Natural killer cell (primary cell): ENCODE data around the gene SATL1. TPM values are rescaled to one million over a fixed set of nuclear protein-coding genes. Genes with fewer than 3 reads are reported as not detected.
A peak's percentile ranks its signal among the peaks of the same experiment; 100 is the strongest.
"Not testable (repeated sequence)": the region's sequence is repeated elsewhere in the genome, so short reads cannot be mapped to it uniquely, and the experiment has no call there.

Source experiments
- ATAC-seq, 3 donors: fragments of 150-1000 bp in 2 of 3; fragments of 200-7000 bp in 1 of 3; cut with Tn5 transposase; 1 replicate in 1 of 3; 2 replicates in 2 of 3; pipeline ENCODE4 v1.10.0; 2021; ENCODE audit warnings: mild to moderate bottlenecking in 2 of 3, moderate library complexity in 2 of 3
- DNase-seq, 2 donors: peaks; one replicate each; pipeline versions ENCODE4 v3.0.0 to v3.0.0-alpha.2; 2013 to 2021; ENCODE audit warnings: mixed read lengths in 1 of 2
- H3K27ac ChIP-seq: one replicate; pipeline ENCODE4 v1.5.1; 2013; ENCODE audit warnings: mild to moderate bottlenecking, low read length
- H3K27me3 ChIP-seq: one replicate; pipeline ENCODE4 v1.6.1; 2013; ENCODE audit warnings: low read length; ENCODE audit not compliant: control insufficient read depth, insufficient read depth
- H3K36me3 ChIP-seq: one replicate; pipeline ENCODE4 v1.6.1; 2013; ENCODE audit warnings: low read length; ENCODE audit not compliant: control insufficient read depth, insufficient read depth
- H3K4me1 ChIP-seq: one replicate; pipeline ENCODE4 v1.6.1; 2013; ENCODE audit warnings: low read length; ENCODE audit not compliant: control insufficient read depth, insufficient read depth
- H3K4me3 ChIP-seq: one replicate; pipeline ENCODE4 v1.5.1; 2013; ENCODE audit warnings: low read length
- H3K9me3 ChIP-seq: one replicate; pipeline ENCODE4 v1.6.1; 2013; ENCODE audit warnings: low read length; ENCODE audit not compliant: control insufficient read depth, insufficient read depth
- H3K27ac Mint-ChIP-seq, 2 donors: one replicate each; pipeline ENCODE4 v1.8.0; 2022; ENCODE audit warnings: mild to moderate bottlenecking in 2 of 2, mixed read lengths in 2 of 2, moderate library complexity in 1 of 2
- H3K27me3 Mint-ChIP-seq, 2 donors: one replicate each; pipeline ENCODE4 v1.8.0; 2022; ENCODE audit warnings: low read depth in 2 of 2, mixed read lengths in 2 of 2
- H3K36me3 Mint-ChIP-seq: one replicate; pipeline ENCODE4 v1.8.0; 2022; ENCODE audit warnings: mixed read lengths
- H3K4me1 Mint-ChIP-seq, 2 donors: one replicate each; pipeline ENCODE4 v1.8.0; 2022; ENCODE audit warnings: mixed read lengths in 2 of 2
- H3K4me3 Mint-ChIP-seq: one replicate; pipeline ENCODE4 v1.8.0; 2022; ENCODE audit warnings: mild to moderate bottlenecking, moderate library complexity, mixed read lengths
- H3K9me3 Mint-ChIP-seq, 2 donors: one replicate each; pipeline ENCODE4 v1.8.0; 2022; ENCODE audit warnings: mixed read lengths in 2 of 2
- WGBS: methylation state at CpG from one replicate; pipeline ENCODE4 v1.1.7; 2013; ENCODE audit warnings: missing lambda C conversion rate; ENCODE audit not compliant: insufficient coverage; 5-methylcytosine and 5-hydroxymethylcytosine counted together
- intact Hi-C: fragments of 100-400 bp; cut with micrococcal nuclease; formaldehyde crosslinking; loops from one replicate; pipeline ENCODE4 v1.14.2; 2022
- total RNA-seq, 4 donors: library from RNA; stranded (reverse); fragments of 120-200 nt in 1 of 4; gene quantifications; one replicate each; pipeline versions ENCODE4 v1.2.3 to v1.2.4, GENCODE V29; 2013 to 2022
- TF ChIP-seq, protein P1 (sequence below): fragments of 200-600 bp; IDR thresholded peaks from one replicate; pipeline ENCODE4 v1.8.0; 2022; ENCODE audit warnings: antibody characterized with exemption

Gene SATL1, protein sequence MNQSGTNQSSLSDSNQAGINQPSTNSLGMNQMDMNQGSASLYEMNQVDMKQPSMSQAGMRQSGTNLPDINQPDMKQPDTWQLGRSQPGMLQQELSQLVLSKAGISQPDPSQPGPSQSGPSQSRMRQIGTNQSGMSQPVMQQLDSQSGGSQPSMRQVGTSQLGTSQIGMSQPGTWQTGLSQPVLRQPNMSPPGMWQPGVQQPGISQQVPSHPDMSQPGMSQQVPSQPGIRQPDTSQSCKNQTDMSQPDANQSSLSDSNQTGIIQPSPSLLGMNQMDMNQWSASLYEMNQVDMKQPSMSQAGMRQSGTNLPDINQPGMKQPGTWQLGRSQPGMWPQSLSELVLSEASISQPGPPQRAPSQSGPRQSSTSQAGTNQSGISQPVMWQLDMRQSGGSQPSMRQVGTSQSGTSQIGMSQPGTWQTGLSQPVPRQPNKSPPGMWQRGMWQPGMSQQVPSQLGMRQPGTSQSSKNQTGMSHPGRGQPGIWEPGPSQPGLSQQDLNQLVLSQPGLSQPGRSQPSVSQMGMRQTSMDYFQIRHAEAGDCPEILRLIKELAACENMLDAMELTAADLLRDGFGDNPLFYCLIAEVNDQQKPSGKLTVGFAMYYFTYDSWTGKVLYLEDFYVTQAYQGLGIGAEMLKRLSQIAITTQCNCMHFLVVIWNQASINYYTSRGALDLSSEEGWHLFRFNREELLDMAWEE
- total RNA-seq = under 1 TPM in 1 of 3 donors, not detected in 2; 0.10 TPM
- total RNA-seq (2013) = not detected

DNA sequence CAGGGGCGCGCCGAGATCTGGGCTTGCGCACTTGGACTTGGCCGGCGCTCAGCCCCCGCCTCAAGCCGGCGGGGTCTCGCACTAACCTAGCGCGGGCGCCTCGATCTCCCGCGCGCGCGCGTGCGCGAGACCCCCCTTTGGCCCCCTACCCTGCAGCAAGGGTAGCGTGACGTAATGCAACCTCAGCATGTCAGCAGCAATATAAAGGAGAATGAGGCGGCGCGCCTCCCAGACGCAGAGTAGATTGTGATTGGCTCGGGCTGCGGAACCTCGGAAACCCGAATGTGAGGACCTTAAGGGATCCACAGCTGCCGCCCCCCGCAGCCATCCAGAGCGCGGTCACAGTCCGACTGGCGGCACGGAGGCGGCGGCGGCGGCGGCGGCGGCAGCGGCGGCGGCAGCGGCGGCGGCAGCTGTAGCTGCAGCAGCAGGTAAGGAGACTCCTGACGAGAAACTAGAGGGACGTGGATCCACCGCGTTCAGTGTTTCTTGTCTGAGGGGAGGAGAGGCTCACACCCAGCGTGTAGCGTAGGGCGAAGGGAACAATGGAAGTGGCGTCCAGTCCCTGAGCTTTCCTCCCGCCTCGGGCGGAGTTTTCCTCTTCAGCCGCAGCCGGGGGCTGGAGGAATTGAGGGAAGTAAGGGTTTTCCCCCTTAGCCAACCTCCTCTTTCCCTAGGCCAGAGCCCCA is at the start of gene SATL1, which contains the start of gene ZNF711:
TSS of gene SATL1 (minus strand) at position 19 of the 689 bp plus-strand sequence. CDS start 134,811 bp downstream, outside the sequence.
TSS of gene ZNF711 (plus strand) at position 231 of the 689 bp plus-strand sequence. CDS start 3,582 bp downstream, outside the sequence.
- no peaks in the 10 kb centered on the region for H3K36me3 ChIP-seq
- Mint-ChIP-seq H3K4me1 (peaks cover 10 to 25% of the 10 kb centered on the region in 2 donors), H3K27ac (peak within 1 kb of the TSS in 1 of 2 donors; percentile 85), H3K27me3 (no peaks in the 10 kb centered on the region), H3K36me3 (no peaks in the 10 kb centered on the region), H3K4me3 (peak within 1 kb of the TSS; percentile 91), H3K9me3 (no peaks in the 10 kb centered on the region)
- DNase-seq (peak; percentile 14 to 48), ATAC-seq (peak; percentile 37 to 55 (median 46))
- H3K4me1 ChIP-seq = peaks cover 3% of the 10 kb centered on the region
- no peaks in the 10 kb centered on the region for H3K27me3 ChIP-seq
- intact Hi-C loops = no loop called here
- H3K4me3 ChIP-seq = peak within 1 kb of the TSS; percentile 68
- WGBS = 1% methylated on average over 60 of the region's 65 CpGs
- H3K27ac ChIP-seq = no peak within 1 kb of the TSS
- H3K9me3 ChIP-seq = no peaks in the 10 kb centered on the region
- TF ChIP-seq, protein P1, sequence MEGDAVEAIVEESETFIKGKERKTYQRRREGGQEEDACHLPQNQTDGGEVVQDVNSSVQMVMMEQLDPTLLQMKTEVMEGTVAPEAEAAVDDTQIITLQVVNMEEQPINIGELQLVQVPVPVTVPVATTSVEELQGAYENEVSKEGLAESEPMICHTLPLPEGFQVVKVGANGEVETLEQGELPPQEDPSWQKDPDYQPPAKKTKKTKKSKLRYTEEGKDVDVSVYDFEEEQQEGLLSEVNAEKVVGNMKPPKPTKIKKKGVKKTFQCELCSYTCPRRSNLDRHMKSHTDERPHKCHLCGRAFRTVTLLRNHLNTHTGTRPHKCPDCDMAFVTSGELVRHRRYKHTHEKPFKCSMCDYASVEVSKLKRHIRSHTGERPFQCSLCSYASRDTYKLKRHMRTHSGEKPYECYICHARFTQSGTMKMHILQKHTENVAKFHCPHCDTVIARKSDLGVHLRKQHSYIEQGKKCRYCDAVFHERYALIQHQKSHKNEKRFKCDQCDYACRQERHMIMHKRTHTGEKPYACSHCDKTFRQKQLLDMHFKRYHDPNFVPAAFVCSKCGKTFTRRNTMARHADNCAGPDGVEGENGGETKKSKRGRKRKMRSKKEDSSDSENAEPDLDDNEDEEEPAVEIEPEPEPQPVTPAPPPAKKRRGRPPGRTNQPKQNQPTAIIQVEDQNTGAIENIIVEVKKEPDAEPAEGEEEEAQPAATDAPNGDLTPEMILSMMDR = no peak

DNA sequence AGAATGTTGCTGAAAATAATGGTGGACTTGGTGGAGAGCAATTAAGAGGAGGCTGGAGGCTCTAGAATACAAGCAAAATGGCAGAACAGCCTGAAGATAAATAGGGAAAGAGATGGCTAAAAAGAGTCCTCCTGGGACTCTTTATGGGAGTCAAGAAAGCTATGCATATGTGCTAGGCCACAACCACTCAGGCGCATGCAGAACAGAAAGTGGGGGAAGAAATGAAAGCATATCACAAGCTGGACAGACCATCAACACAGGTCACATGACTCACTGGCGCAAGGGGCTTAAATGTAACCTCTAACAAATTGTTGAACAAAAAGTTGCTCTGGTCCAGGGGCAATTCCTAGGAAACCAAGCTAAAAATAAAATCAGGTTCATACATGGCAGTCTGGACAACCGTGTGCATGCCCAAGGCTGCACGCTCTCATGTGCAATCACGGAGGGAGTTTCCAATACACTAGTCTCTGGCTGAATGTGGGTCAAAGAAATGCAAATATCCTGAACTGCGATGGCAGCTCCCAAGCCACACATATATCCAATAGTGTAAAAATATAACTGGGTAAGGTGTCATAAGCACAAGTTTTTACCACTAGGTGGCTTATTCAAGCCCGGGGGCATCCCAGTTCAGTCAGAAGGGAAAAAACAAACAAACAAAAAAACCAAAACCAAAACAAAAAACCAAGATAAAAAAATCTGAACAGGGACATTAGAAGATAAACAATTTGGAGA is 45.6 kb upstream of the SATL1 start:
- H3K4me1 Mint-ChIP-seq = no peaks in the 10 kb centered on the region
- no peak overlapping the region for H3K27ac ChIP-seq
- intact Hi-C loops = no loop called here
- H3K36me3 Mint-ChIP-seq = no peaks in the 10 kb centered on the region
- H3K9me3 ChIP-seq = no peaks in the 10 kb centered on the region
- no peak overlapping the region for H3K4me3 ChIP-seq
- H3K27ac Mint-ChIP-seq = no peak overlapping the region
- TF ChIP-seq, protein P1 = no peak
- H3K27me3 ChIP-seq = no peaks in the 10 kb centered on the region
- no peaks in the 10 kb centered on the region for H3K27me3 Mint-ChIP-seq
- H3K4me3 Mint-ChIP-seq = no peak overlapping the region
- no peaks in the 10 kb centered on the region for H3K36me3 ChIP-seq
- DNase-seq (no peak), ATAC-seq (no peak)
- 95% methylated on average over 5 of the region's 7 CpGs for WGBS
- H3K9me3 Mint-ChIP-seq = peaks cover 4 to 7% of the 10 kb centered on the region in 2 donors
- H3K4me1 ChIP-seq = no peaks in the 10 kb centered on the region

DNA sequence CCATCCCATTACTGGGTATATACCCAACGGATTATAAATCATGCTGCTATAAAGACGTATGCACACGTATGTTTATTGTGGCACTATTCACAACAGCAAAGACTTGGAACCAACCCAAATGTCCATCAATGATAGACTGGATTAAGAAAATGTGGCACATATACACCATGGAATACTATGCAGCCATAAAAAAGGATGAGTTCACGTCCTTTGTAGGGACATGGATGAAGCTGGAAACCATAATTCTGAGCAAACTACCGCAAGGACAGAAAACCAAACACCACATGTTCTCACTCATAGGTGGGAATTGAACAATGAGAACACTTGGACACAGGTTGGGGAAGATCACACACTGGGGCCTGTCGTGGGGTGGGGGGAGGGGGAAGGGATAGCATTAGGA is 41.7 kb upstream of the SATL1 start:
- H3K9me3 Mint-ChIP-seq = peaks cover 4 to 11% of the 10 kb centered on the region in 2 donors
- H3K27ac Mint-ChIP-seq, H3K27me3 ChIP-seq, intact Hi-C loops, DNase-seq, H3K4me3 ChIP-seq, H3K4me3 Mint-ChIP-seq, ATAC-seq, H3K36me3 Mint-ChIP-seq, H3K4me1 Mint-ChIP-seq, H3K27me3 Mint-ChIP-seq, H3K9me3 ChIP-seq, H3K36me3 ChIP-seq, H3K4me1 ChIP-seq, H3K27ac ChIP-seq: not testable (repeated sequence)
- WGBS = 100% methylated on average over 2 of the region's 6 CpGs
